ENCODE results near the gene AUTS2. TPM values are rescaled to one million over a fixed set of nuclear protein-coding genes. Genes with fewer than 3 reads are reported as not detected.
A peak's percentile ranks its signal among the peaks of the same experiment; 100 is the strongest.
"Not testable (repeated sequence)": the region's sequence is repeated elsewhere in the genome, so short reads cannot be mapped to it uniquely, and the experiment has no call there.

AUTS2 gene
- total RNA-seq, 2 donors from 2014 or later, result 0.53 to 2.2 TPM

DNA sequence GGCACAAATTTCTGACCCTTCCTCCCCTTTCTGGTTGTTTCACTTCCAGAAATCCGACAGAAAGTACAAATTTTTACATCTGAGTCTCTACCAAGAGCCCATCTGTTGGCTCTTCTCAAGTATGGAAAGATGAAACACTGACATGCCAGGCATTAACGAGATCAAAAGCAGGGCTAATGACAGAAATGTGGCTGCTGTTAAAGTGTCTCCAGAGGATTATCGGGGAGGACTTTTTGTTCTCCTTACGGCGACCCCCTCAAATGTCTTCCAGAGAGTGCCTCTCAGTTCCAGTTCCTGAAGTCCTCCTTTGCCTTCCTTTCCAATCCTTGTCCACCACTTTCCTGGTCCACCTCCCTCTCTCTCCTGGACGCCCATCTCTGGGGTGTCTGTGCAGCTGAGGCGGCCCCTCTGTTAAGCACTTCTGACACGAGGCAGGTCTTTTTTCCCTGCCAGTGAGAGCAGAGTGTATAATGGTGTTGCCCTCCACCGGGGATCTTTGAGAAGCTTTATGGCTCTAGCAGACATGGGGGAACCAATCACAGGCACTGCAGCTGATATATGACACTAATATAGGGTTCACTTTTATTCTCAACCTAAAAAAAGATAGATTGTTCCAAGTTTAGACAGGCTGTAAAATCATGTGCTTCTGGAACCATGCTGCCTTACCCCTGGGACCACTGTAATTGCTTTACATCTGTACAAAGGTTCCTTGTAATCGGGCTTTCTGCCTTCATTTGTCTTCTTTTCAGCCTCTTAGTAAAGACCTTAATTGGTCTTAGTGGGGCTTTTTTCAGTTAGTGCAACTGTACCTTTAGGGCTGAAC, 757.1 kb downstream of the AUTS2 start:
- Mint-ChIP-seq H3K9me3 (no peaks in the 10 kb centered on the region), H3K36me3 (no peaks in the 10 kb centered on the region), H3K27ac (no peak overlapping the region)
- ATAC-seq (no peak), DNase-seq (ENCODE audit: low spot score in 2 of 2) (no peak)

DNA sequence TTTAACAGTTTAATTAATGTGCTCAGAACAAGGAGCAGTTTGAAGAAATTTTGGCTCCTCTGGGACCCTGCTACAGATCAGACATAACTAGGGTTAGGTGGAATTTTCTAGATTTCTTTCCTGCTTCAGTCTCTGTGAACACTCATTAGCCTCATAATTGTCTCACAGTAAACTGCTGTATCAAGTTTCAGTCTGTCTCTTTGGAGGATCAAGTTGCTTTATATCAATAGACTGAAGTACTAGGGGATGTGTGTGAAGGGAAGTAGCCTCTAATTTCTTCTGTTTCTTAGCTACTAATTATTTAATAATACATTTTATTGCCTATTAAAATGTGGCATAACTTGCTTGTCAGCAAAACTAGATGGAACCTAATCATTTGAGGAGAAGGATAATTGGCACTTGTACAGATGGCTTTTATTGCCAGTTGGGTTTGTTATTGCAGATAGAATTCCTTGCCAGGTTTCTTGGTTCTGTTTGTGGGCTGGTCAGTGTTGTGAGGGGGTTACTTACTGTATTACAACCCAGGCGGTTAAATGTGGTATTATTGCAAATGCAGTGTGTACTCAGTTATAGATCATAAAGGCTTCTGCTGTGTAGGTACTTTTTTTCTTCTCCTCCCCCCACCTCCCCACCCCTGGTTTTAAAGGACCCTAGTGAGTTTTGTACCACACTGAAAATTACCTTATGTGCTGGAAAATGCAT, 758.0 kb downstream of the AUTS2 start:
- H3K27ac Mint-ChIP-seq, result no peak overlapping the region
- DNase-seq (ENCODE audit: low spot score in 2 of 2), result no peak
- H3K9me3 Mint-ChIP-seq, result peaks cover 0 to under 1% of the 10 kb centered on the region in 2 donors
- no peak for ATAC-seq
- no peaks in the 10 kb centered on the region for H3K36me3 Mint-ChIP-seq

DNA sequence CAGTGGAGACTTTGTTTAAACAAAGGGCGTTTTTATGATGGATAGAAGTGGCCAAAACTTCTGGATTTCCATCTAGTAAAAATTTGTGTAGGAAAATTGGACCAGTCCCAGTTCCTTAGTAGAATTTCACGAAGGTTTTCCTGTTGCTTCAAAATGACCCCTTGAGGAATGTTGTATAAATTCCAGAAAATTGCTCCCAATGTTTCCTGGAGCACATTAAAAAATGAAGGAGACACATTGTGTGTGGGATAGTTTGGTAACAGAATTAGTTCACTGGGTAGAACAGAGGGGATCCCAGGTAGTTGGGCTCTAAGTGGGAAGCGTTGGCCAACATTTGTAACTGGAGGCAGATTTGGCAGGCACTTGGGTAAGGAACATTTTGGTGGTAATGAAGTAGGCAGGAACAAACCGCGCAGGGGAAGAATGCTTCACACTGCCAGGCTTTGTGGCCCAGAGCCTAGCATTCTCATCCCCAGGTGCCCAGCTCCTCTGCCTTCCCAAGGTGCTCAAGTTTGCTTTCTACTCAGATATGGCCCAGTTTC, 758.6 kb downstream of the AUTS2 start:
- no peak for ATAC-seq
- DNase-seq (ENCODE audit: low spot score in 2 of 2), result no peak
- H3K9me3 Mint-ChIP-seq, result peaks cover 0 to 4% of the 10 kb centered on the region in 2 donors
- no peak overlapping the region for H3K27ac Mint-ChIP-seq
- H3K36me3 Mint-ChIP-seq, result no peaks in the 10 kb centered on the region

DNA sequence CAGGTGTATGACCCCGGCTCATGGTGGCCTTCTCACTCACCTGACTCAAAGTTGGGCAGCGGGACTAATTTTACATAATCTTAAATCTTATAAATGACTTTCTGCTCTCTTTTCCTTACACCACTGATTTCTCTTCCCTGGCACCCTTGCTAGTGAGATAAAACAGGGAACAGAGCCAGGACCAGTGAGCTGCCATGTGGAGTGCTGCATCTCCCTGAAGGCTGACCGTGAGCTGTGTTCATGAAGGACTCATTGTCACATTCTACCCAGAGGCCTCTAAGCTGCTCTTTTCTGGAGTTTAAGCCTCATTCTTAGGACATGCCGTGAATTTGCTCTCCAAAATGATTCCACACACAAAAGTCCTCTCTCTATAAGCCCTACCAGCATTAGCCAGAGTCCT, 762.3 kb downstream of the AUTS2 start:
- Mint-ChIP-seq H3K9me3 (peaks cover 0 to 4% of the 10 kb centered on the region in 2 donors), H3K36me3 (no peaks in the 10 kb centered on the region), H3K27ac (no peak overlapping the region)
- ATAC-seq (no peak), DNase-seq (ENCODE audit: low spot score in 2 of 2) (no peak)

DNA sequence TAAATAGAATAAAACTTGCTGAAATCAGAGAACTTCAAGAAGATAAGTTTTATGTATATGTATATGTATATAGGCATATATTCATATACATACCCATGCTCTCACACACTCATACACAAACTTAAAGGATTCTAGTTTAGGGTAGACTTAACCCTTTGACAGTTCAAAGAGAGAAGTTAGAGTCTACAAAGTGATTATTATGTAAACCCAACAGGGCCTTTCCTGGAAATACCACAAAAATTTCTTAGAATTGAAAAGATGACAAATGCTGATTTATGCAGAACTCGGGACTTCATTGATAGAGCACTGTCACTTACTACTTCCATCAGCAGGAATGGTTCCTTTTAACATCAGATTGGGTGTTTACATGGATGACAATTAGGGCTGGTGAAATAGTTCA, 763.5 kb downstream of the AUTS2 start:
- peak in 1 of 2 donors; percentile 85 for ATAC-seq
- DNase-seq (ENCODE audit: low spot score in 2 of 2), result no peak
- peaks cover 0 to 9% of the 10 kb centered on the region in 2 donors for H3K36me3 Mint-ChIP-seq
- peaks cover 8 to 12% of the 10 kb centered on the region in 2 donors for H3K9me3 Mint-ChIP-seq
- H3K27ac Mint-ChIP-seq, result no peak overlapping the region

DNA sequence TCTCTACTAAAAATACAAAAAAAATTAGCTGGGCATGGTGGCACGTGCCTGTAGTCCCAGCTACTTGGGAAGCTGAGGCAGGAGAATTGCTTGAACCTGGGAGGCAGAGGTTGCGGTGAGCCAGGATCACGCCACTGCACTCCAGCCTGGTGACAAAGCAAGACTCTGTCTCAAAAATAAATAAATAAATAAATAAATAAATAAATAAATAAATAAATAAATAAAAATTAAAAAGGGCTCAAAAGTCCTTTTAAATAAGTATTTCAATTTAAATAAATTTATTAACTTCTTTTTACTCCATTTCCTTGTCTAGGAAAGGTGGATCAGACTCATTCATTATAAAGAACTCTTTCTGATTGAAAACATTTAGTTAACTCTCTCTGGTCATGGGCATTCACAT, 766.1 kb downstream of the AUTS2 start:
- H3K27ac Mint-ChIP-seq; DNase-seq (ENCODE audit: low spot score in 2 of 2); ATAC-seq; H3K36me3 Mint-ChIP-seq: not testable (repeated sequence)
- peaks cover 8 to 12% of the 10 kb centered on the region in 2 donors for H3K9me3 Mint-ChIP-seq

DNA sequence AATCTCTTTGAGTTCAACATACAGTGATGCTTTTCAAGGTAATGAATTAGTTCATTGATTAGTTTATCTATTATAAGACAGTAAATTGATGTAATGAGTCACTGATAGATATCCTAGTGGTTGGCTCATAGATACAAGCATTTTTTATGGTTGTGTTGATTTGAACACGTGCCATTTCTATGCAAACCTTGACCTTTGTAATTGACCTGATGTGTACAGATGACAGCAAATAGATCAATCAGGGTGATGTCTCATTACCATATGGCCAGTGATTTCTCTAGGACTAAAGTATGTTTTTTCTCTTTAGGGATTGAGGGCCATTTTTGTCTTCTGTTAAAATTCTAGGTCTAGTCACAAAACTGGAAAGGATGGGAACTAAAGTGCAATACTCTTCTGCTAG, 773.4 kb downstream of the AUTS2 start:
- H3K36me3 Mint-ChIP-seq, result peaks cover 0 to 6% of the 10 kb centered on the region in 2 donors
- H3K27ac Mint-ChIP-seq, result no peak overlapping the region
- DNase-seq (ENCODE audit: low spot score in 2 of 2) (no peak), ATAC-seq (no peak)
- peaks cover 1 to 5% of the 10 kb centered on the region in 2 donors for H3K9me3 Mint-ChIP-seq

DNA sequence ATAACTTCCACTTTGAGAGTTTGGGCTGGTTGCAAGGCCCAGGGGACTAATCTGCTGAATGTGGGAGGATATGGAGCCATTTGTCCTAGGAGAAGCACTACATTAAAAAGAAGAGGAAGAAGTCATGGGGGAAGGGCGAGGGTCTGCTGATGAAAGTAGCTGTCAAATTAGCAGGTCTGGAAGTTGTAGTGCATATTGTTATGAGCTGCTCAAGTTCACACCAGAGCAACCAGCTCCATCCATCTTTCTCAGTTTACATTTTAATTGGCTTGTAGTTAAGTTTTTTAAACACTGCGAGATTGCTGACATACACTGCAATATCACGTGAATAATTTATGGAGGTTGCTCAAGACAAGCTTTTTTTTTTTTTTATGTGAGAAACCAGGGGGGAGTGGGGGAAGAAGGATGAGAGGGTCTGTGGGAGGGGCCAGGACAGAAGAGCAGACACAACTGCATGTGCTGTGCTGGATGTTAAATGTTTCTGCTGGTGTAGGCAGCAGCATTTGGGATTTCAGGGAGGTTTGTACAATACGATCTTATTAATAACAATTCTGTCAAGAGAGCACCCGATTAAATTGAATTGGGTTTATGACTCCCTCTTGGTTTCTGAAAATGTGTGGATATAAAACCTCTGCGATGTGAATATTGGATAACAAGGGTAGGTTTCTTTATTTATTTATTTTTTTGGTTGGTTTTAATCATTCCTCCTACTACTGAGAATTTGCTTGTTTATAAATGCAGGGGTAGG, 774.7 kb downstream of the AUTS2 start:
- ATAC-seq (no peak), DNase-seq (ENCODE audit: low spot score in 2 of 2) (no peak)
- peaks cover 0 to 3% of the 10 kb centered on the region in 2 donors for H3K9me3 Mint-ChIP-seq
- H3K27ac Mint-ChIP-seq, result no peak overlapping the region
- peaks cover 0 to 4% of the 10 kb centered on the region in 2 donors for H3K36me3 Mint-ChIP-seq

DNA sequence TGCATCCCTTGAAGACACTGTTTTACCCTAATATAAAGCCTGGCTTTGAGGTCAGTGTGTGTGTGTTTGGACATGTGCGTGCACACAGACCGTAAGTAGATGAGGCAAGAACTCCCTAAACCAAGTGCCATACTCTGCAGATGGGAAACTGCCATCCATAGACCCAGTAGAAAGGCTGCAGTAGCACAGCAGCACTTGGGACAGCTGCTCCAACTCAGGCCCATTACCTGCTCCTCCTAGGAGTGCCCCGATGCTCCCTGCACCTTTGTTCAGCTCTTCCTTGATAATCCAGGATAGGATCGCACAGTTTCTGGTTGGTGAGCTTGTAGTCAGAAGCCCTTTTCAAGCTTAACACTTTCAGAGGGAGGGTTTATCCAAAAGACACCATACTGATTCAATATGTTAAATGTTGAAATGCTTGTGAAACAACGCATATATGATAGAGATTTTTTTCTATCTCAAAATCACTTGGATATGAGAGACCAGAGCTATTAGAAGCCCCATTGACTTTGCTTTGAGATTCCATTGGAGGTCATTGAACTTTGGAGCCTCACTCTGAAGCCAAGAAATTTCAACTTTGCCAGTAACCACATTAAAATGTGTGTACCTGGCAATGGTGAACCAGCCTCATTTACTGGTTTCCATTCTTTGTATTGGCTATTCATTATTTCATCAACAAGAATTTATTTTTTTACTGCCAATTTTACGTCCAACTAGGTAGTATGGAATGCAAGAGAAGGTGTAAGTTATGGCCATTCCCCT, 776.7 kb downstream of the AUTS2 start:
- no peak for ATAC-seq
- Mint-ChIP-seq H3K27ac (no peak overlapping the region), H3K9me3 (peaks cover 0 to 3% of the 10 kb centered on the region in 2 donors), H3K36me3 (peaks cover 0 to 4% of the 10 kb centered on the region in 2 donors)
- no peak for DNase-seq (ENCODE audit: low spot score in 2 of 2)

DNA sequence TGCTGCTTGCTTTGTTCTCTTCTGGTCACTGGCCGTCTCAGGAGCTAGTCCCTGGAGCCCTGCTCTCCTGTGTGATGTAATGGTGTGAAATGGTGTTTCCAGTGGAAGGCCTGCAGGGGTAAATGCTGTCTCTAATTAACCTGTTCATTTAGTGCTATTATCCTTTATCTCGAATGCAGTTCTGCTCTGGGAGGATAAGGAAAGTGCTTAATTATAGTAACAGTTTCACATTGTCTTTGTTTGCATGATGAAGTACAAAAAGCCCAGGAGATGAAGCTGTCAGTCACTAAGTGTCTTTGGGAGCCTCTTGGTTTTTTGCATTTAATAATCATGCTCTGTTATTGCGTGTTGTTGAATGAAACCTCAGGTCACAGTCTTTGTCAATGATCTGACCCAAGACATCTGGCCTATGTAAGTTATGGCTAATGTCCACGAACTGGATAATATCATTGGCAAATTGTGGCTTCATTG, 778.3 kb downstream of the AUTS2 start:
- H3K27ac Mint-ChIP-seq, result no peak overlapping the region
- no peak for DNase-seq (ENCODE audit: low spot score in 2 of 2)

DNA sequence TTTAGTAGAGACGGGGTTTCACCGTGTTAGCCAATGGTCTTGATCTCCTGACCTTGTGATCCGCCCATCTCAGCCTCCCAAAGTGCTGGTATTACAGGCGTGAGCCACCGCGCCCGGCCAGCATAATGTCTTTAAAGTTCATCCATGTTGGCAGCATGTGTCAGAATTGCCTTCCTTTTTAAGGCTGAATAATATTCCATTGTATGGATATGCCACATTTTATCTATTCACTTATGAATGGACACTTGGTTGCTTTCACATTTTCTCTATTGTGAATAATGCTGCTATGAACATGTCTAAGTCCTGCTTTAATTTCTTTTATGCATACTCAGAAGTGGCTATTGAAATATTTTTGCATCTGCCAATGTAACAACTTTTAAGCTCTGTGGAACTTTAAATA, 779.7 kb downstream of the AUTS2 start:
- no peak for ATAC-seq
- no peak overlapping the region for H3K27ac Mint-ChIP-seq
- no peaks in the 10 kb centered on the region for H3K36me3 Mint-ChIP-seq
- peaks cover 10 to 12% of the 10 kb centered on the region in 2 donors for H3K9me3 Mint-ChIP-seq
- DNase-seq (ENCODE audit: low spot score in 2 of 2), result no peak

More for the DNA sequence above, 778.3 kb downstream of the AUTS2 start:
- Mint-ChIP-seq H3K9me3 (peaks cover 0 to 3% of the 10 kb centered on the region in 2 donors), H3K36me3 (peaks cover 0 to 4% of the 10 kb centered on the region in 2 donors)
- ATAC-seq, result no peak

DNA sequence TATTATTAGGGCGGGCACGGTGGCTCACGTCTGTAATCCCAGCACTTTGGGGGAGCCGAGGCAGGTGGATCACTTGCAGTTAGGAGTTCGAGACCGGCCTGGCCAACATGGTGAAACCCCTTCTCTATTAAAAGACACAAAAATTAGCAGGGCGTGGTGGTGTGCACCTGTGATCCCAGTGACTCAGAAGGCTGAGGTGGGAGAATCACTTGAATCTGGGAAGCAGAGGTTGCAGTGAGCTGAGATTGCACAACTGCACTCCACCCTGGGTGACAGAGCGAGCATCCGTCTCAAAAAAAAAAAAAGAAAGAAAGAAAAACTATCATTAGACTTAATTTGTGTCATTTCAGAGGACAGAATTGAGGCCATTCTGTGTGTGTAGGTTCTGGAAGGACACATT, 780.9 kb downstream of the AUTS2 start:
- no peak for DNase-seq (ENCODE audit: low spot score in 2 of 2)
- Mint-ChIP-seq H3K27ac (no peak overlapping the region), H3K9me3 (peaks cover 10 to 12% of the 10 kb centered on the region in 2 donors), H3K36me3 (no peaks in the 10 kb centered on the region)
- ATAC-seq, result no peak

DNA sequence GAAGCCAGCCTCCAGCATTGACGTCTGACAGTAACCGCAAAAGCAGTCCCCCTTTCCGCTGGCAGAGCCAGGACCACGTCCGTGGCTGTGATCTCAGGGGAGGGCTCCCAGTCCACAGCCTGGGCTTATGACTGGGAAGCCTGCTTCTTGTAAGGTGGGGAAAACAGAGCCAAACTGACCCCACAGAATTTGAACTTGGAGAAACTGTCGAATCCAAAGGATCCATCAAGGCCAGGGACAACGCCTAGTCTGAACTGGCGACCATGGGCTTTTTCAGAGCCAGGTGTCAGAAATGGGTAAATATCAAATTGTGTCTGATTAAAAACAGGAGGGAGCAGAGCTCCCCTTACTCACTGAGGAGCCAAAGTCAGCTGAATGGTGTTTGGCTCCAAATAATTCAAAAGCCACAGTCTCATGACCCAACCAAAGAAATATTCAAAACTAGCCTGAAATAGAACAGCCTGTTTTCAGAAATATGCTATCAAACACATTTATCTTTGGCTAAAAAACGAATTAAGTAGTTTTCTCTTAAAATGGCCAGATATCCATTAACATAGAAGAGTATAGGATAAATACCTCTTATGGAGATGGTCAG, 782.2 kb downstream of the AUTS2 start:
- ATAC-seq (no peak), DNase-seq (ENCODE audit: low spot score in 2 of 2) (no peak)
- no peak overlapping the region for H3K27ac Mint-ChIP-seq
- H3K36me3 Mint-ChIP-seq, result no peaks in the 10 kb centered on the region
- peaks cover 10 to 12% of the 10 kb centered on the region in 2 donors for H3K9me3 Mint-ChIP-seq

DNA sequence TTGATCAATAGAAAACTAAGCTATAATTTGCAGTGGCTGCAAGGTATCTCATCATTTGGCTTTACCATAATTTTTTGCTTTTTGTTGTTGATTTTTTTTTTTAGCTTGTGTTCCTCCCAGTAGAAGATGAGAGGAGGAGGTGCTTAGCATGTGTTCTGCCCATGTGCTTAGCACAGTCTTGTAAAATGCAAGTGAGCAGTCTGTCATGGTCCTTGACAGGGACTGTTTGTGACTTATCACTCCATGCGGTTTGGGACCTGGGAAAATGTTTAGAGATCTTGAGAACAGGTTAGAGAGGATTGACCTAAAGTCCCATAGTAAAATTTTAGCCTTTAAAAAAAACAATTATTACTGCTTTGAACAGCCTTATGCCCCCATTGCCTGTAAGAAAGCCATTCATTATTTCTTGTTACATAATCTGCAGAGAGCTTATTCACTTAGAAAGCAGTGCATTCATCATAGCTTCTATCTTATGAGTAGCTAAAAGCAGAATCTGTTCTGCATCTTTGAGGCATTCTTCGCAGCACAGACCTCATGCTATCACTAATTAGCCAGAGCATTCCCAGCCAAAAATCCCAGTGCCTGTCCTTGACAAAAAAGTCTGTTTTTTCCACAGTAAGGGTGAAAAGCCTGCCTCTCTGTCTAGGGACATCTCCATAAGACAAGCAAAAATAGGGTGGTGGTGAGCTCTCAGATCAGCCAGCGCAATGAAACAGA, 784.9 kb downstream of the AUTS2 start:
- Mint-ChIP-seq H3K36me3 (no peaks in the 10 kb centered on the region), H3K27ac (no peak overlapping the region), H3K9me3 (peaks cover 10 to 12% of the 10 kb centered on the region in 2 donors)
- DNase-seq (ENCODE audit: low spot score in 2 of 2), result no peak
- no peak for ATAC-seq

DNA sequence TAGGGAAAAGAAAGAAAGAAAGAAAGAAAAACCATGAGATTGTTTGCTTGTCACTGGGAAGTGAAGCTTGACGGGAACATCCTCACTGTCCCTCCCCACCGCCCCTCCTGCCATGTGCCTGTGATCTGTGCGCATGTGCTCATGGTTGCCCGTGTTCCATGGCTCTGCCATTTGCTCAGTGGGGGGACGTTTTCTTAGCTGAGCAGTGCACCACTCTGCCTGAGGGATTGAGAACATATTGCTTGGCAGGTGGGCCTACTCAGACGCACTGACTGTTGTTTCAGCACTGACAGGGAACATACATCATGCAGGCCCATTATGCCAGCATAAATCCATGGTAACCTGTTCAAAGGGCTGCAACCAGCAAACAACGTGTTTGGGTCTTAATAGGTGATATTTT, 785.7 kb downstream of the AUTS2 start:
- Mint-ChIP-seq H3K36me3 (no peaks in the 10 kb centered on the region), H3K9me3 (peaks cover 10 to 12% of the 10 kb centered on the region in 2 donors), H3K27ac (no peak overlapping the region)
- ATAC-seq (no peak), DNase-seq (ENCODE audit: low spot score in 2 of 2) (no peak)

Data from activated naive CD4-positive, alpha-beta T cell treated with anti-CD3 and anti-CD28 coated beads, Interleukin-2, amount 50 U/mL, for 72 hours (primary cell).